Stimulated activated CD8-positive, alpha-beta memory T cell treated with anti-CD3 and anti-CD28 coated beads, Interleukin-15, amount 100 ng/mL, for 48 hours (primary cell): ENCODE results near the gene DPYSL5.

Experiments
- DNase-seq, 2 donors: peaks; one replicate each; pipeline ENCODE4 v3.0.0-alpha.2; 2020; ENCODE audit warnings: low read depth in 2 of 2

The DPYSL5 gene

DNA sequence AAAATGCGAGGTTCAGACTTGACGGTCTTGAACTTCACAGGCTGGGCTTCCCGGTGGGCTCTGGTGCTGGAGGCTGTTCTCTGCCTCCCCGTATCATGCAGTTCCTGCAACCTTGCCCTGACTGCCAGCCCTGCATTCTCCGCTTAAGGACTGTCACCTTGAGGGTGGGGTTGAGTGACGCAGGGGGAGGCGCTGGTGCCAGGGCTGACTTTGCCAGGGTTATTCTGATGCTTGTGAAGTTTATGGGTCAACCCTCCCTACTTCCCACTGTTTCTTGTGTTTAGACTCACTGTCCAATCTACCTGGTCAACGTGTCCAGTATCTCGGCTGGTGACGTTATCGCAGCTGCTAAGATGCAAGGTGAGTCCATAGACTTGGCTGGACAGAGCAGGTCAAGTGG lies 85.0 kb downstream of the DPYSL5 start:
- no peak for DNase-seq

DNA sequence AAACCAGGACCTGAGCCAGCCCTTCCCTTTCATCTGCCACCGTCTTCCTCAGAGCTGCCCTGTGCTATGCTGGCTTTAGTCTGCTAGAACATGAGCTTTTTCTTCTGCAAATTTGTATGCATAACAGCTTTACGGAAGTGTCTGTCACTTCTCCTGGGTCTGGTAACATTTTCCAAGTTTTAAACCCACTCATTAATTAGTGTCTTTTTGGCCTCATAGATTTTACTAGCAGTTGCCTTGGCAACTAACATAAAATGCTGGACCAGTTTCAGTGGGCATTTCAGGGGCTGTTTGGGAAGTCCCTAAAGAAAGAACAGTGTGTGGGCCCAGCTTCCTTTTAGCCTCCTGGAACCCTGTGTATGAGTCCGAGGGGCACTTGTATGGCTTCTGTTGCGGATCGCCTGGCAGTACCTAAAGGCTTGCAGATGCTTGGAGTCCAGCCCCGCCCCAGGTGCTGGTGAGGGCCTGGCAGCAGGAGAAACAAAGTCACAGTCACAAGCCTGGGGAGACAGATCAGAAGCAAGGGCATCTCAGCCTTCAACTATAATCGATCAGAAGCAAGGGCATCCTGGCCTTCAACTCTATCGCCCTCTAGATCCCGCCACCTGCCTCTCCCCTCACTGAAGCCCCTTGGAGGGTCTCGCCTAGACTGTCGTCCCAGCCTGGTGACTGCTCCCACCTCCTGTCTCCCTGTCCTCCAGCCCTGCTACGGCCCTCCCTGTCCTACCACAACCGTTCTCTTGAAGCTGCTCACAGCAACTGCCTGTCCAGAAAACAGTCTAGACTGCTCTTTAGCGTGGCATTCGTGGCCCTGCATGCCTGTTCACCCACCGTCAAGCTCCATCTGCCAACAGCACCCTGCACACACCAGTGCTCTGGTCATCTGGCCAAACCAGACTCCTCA lies 85.8 kb downstream of the DPYSL5 start:
- no peak for DNase-seq

DNA sequence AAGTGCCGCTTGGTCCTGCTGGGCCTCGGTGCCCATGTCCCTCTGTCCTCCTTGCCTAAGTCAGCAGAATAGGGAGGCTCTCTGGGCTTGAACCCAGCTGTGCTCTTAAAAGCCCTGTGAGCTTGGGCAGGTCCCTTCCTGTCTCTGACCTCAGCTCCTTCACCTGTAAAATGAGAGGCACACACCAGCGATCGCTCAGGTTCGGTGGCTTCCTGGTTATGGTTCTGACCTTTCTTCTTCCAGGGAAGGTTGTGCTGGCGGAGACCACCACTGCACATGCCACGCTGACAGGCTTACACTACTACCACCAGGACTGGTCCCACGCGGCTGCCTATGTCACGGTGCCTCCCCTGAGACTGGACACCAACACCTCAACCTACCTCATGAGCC lies 86.4 kb downstream of the DPYSL5 start:
- DNase-seq, result no peak

DNA sequence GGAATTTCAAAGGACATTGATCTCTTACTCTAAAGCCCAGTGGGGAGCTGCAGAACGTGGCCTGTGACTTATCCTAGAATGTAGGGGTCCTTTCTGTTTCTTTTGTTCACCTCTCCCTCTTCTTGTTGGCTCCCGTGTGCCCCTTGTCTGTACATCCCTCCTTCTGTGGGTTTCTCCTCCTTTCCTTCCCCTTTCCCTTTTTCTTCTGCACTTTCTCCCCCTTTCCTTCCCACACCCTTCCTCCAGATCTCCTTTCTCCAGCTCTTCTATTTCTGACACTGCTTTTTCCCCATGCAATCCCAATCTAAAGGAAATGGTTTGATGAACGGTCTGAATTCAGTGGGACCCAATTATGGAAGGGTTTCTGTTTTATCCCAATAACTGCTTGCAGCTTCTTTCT lies 87.1 kb downstream of the DPYSL5 start:
- DNase-seq, result no peak

DNA sequence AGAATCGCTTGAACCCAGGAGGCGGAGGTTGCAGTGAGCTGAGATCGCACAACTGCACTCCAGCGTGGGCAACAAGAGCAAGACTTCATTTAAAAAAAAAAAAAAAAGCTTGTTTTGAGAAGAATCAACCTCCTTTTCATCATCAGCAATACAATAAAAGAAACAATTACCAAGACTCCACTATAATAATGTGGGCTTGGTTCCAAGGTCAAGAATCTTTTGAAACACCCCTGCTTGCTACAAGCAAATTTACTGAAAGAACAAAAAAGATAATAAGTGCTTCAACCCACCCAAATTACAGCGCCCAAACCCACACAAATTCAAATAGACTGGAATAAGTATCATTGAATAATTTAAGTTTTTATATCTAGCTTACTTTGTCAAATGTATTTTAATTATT lies 88.9 kb downstream of the DPYSL5 start:
- no peak for DNase-seq

DNA sequence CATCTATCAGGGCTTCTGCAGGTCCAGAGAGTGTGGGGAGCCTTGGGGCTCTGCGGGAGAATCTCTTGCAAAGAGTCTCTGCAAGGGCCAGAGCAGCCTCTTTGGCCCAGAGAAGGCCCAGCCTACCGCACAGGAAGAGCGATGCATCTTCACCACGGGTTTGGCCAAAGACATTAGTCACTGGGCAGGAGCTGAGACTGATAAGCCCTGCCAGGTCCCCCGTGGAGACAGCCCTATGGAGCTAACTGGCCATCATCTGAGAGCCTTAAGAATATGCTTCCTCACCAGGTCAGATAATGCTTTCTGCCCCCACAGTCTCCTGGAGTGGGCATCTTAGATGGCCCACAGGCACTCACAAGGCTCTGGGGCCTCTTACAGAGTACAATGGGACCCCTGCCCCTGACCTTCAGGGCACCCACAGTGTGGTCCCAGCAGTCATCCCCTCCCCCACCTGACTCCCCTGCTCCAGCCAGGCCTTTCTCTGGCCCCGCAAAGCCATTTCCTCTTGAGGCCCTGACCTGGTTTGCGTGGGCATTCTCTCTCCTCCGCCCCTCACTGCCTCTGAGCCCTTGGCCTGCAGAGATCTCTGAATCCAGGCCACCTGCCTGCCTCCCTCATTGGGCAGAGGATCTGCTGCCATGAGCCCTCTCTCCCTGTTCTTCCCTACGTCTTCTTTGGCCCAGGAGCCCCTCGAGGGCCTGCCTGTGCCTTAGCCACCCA lies 90.6 kb downstream of the DPYSL5 start:
- no peak for DNase-seq

DNA sequence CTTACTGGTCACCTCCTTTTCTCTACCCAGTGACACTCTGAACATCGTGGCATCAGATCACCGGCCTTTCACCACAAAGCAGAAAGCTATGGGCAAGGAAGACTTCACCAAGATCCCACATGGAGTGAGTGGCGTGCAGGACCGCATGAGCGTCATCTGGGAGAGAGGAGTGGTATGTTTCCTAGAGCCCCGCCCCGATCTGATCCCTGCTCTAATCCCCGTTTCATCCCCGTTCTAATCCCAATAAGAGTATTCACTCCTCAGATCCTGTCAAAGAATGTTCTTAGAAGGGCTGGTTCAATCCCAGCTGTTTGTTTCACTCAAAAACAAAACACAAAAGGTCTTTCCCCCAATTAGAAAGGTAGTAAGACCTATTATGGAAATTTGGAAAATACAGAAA lies 92.1 kb downstream of the DPYSL5 start:
- DNase-seq, result no peak

DNA sequence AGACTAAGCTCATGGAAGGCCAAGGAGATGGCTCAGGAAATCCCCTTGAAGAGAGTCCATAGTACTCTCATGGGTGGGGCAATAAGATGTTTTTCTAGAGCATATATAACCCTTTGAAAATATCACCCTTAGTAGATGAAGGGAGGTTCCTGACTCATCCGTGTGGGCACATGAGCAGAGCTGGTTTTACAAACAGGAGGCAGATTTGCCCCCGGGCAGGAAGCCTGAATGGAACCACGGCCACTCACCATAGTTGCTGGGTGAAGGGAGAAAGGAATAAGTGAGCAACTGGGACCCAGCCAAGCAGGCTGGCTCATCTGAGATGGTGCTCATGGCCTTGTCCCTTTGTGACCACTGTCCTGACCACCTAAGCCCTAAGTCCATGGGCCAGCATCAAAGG lies 93.6 kb downstream of the DPYSL5 start:
- DNase-seq, result no peak

DNA sequence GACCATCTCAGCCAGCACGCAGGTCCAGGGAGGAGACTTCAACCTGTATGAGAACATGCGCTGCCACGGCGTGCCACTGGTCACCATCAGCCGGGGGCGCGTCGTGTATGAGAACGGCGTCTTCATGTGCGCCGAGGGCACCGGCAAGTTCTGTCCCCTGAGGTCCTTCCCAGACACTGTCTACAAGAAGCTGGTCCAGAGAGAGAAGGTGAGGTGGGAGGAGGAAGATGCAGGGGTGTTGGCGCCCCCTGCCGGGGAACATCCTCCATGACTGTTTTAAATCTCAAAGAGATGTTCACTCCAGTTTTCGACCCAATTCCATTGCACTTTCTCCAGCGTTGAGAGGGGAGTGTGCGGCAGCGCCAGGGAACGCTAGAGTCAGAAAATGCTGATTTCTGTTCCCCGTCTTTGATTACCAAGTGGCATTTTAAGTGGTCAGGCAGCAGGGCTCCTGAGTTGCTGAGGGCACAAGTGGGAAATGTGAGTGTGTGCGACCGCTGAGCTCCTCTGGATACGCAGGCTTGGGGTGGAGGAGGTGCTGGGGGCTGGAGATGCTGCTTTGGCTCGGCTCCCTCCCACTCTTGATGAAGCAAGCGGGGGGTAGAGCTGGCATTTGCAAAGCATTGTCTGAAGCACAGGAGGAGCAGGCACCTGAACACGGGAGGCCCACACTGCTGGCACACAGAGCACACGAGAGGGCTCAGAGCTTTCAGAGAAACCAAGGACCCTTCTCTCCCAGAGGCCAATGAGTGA lies 94.8 kb downstream of the DPYSL5 start:
- DNase-seq, result peak; percentile 32 to 39

DNA sequence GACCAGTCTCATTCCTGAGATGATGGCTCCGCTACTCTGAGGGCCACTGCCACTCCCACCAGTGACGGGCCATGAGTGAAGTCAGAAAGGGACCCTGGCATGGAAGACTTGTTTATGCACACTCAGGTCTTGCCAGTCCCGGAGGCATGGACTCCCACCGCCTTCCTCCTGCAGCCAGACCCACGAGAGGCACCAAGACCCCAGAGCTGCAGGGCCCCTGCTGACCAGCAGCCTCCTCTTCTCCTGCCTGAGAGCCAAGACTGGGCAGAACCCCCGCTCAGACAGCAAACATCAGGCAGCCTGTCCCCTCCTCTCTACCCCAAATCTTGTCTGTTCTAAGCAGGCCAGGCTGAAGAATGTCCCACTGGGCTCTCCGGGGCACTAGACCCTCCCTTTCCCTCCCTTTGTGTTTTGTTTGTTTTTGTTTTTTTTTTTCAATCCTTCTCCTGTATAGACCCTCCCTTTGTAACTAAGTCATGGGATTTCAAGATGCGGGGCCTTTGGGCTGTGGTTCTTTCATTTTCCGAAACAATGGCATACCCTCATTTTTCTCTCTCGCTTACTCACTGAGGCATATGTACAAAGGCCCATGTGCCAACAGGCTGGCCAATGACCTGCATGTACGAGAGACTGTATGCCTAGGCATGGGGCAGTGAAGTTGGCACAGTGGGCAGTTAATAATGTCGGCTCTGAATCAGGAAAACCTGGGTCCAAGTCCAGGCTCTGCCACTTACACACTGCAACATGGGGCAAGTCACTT lies 98.2 kb downstream of the DPYSL5 start:
- no peak for DNase-seq

DNA sequence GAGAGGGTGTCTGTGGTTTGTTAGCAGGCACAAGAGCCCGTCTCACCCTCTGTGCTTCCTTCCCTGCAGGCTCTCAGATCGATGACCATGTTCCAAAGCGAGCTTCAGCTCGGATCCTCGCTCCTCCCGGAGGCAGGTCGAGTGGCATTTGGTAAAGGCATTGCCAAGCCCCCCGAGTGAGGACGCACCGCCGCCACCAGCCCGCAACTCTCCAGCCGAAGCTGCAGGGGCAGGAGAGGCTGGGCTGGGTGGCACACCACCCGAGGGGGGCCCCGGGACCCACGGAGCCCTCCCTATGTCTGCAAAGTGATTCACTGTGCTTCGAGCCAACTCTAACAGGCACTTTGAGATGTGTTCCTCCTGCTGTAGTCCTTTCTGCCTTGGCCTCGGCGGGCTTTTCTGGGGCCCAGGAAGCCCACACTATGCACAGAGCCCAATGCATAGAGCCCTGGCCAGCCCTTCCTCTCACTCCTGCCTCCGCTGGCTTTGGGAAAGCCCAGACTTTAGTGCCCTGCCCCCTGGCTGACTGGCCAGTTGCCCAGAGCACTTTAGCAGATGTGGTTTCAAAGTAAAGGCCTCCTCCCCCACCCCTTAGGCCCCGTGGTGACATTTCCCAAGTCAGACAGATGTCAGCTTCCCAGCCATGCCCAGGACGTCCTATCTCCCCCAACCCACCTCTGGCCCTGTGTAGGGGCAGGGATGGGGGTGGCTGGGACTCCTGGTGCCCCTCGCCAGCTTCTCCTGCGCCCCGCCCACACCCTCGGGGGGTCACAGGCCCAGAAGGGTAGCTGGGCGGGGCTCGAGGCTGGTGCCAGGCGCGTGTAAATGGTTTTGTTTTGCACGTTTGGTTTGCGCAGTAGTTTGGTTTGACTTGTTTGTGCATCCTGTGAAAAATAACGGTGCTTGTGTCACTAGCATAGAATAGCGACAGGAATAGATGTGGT lies 99.2 kb downstream of the DPYSL5 start:
- no peak for DNase-seq

DNA sequence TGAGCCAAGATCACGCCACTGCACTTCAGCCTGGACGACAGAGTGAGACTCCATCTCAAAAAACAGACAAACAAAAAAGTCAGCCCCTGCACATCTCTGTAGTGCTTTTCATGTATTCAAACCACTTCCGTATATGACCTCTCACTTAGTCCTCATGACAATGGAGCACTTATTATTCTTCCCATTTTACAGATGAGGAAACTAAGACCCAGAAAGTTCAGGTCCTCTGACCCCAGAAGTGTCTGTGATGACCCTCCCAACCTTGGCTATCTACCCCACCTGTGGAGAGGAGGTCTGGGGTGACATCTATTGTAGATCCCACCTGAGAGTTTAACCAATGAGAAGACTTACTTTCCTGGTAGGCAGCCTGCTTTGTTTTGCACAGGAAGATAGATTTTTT lies 100.9 kb downstream of the DPYSL5 start:
- DNase-seq, result no peak

DNA sequence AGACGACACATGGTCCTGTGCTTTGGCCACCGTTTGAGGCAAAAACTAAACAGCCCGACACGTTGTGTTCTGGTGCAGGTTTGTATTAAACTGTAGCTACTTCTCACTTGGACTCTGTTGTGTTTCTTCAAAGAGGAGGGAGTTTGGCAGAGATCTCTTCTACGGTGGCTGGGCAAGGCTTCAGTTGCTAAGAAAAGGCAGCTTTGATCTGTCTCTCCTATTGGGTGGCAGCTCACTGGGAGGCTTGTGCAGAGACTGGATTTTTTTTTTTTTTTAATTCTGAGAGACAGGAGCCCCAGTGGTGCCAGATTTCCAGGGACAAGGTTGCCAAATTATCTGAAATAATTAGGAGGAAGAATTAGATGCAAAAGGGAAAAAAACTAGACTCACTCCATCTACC lies 102.3 kb downstream of the DPYSL5 start:
- no peak for DNase-seq

DNA sequence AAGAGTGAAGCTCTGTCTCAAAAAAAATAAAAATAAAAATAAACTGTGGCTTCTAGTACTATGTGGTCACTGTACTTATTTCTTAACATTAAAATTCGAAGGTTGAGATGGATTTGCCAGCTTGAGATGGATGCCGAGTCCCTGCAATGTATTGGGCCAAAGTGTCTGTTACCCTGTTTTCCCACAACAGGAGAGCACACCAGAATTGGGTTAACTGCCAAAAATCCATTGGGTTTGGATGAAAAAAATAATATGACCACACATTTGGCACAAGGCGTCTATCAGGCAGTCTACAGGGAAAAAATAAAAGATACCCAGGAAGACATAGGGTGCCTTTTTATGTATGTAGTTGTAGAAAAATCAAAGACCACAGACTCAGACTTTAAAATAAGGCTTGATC lies 103.3 kb downstream of the DPYSL5 start:
- no peak for DNase-seq

DNA sequence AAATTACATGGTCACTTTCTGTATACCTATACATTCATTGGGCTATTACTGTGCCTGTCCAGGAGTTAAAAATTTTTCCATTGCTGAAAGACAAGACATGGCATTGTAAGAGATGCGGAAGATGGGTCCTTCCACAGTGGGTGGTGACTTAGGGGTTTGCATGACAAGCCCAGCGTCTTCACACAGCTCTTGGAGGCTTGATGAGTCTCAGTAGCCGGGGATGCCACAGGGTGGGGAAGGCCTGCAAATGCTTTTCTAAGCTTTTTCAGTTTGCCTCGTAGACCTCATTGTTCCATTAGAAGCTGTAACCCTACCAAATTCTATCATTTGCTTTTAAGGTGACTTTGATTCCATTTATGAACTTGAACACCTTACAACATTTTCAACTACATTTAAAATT lies 104.4 kb downstream of the DPYSL5 start:
- no peak for DNase-seq

DNA sequence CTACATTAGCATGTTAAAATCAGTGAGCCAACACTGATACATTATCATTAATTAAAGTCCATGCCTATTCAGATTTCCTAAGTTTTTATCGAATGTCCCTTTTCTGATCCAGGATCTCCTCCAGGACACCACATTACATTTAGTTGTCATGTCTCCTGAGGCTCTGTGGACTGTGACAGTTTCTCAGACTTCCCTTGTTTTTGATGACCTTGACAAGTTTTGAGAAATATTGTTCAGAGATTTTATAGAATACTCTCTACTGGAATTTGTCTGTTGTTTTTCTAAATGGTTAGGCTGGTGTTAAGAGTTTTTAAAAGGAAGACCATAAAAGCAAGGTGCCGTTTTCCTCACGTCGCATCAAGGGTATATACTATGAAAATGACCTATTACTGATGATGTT lies 106.2 kb downstream of the DPYSL5 start:
- DNase-seq, result no peak

DNA sequence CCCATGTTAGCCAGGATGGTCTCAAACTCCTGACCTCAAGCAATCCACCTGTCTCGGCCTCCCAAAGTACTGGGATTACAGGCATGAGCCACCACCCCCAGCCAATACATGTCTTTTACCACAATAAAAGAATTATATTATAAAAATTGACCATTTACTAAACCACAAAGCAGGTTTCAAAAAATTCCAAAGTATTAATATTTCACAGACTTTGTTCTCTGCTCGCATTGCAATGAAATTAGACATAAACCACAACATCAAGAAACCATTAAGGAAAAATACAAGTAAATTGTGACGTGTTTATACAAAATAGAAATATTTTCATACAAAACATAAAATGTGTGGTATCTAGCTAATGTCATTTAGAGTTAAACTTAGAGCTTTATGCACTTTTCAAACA lies 109.1 kb downstream of the DPYSL5 start:
- no peak for DNase-seq

DNA sequence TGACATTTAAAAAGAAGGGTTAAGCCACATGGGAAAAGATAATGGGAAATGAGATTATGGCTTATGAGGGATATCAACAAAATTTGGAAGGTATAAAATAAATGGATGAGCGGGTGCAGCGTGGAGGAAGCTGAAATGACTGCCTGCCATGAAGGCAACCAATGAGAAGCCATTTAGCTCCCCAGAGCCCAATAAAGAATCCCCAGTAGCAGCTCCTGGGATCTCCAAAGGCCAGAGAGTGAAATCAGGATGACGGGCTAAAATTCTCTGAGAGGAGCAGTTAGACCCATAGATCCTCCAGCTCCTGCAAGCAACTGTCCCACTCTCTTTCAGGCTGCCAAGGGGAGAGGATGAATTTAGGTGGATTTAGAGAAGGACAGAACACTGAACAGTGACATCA lies 109.6 kb downstream of the DPYSL5 start:
- no peak for DNase-seq

DNA sequence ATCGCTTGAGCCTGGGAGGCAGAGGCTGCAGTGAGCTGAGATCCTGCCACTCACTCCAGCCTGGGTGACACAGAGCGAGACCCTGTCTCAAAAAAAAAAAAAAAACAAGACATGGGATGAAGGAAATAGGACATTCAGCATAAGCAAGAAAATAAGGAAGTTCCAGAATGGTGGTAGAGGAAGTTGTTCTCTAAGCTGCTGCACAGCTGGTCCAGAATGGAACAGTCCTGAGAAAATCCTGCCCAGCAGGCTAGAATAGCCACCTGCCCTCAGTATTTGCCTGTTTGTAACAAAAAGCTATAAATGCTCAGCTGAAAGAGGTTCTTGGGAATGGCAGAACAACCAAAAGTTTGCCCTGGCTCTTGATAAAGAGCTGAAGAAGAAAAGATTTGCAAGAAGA lies 111.4 kb downstream of the DPYSL5 start:
- no peak for DNase-seq

DNA sequence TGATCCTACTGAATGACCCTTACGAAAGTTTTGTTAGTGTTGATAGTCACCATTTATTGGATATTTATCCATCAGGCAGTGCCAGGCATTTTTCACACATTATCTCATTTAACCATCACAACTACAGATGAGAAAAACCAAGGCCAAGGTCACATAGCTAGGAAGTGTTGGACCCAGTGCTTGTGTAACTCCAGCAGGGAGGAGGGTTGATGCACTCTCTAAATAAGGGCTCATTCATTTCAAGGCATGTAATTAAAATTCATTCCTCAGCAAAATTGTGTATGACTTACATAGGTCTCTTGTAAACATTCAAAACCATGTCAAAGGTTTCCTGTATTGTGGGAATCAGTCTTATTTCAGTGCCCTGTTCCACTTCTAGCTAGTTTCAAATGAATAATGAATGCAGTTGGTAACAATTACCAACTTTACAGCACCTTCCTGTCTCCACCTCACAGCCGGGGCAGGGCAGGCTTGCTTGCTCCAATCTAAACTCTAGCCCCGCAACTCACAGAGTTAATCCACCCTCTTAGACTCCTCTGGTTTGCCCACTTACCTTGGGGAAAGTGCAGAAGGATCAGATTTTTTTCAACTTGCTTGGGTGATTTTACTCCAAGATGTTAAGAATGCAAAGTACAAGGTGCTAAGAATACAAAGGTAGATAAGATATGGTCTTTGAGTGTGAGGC lies 116.7 kb downstream of the DPYSL5 start:
- no peak for DNase-seq
